Measurements from ENCODE around the gene IGHMBP2.

IGHMBP2 gene

DNA sequence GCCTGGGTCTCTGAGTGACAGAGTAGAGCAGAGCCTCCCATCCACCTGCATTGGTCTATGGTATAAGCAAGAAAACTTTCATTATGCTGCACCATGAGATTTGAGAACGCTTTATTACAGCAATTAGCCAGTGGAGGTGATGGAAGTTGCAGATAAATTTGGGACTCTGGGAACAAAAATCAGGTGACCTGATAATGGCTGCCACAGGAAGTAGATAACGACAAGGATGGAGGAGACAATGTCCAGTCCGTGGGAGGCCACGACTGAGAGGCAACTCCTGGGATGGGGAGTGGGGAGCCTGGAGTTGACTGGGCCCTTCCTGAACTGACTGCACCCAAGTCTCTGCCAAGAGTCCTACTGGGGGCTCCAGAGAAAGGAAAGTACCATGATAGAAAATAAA lies 72.4 kb downstream of the IGHMBP2 start:
- peaks cover 5% of the 10 kb centered on the region for H3K27me3 ChIP-seq (ENCODE audit: insufficient read depth, low read length)
- H3K79me2 ChIP-seq (ENCODE audit: control insufficient read depth, insufficient read depth, low read length, unreplicated experiment) = no peaks in the 10 kb centered on the region

DNA sequence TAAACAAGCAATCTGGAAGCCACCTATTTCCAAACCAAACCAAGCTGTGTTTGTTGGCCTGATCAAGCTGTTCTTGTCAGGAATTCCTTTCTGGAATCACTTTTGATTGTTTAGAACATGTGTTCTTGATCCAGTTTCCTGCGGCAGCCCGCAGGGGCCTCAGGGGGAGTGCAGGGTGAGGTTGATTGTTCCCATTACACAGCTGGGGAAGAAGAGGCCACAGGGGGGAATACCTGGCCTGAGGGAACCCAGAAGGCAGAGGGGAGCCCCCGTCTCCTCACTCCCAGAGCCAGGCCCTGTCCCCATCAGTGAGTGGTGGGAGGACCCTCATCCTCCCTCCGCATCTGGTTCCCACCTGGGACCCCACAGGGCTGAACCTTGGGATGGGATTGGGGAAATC lies 72.9 kb downstream of the IGHMBP2 start:
- Histone ChIP-seq H3K79me2 (ENCODE audit: control insufficient read depth, insufficient read depth, low read length, unreplicated experiment) (no peaks in the 10 kb centered on the region), H3K27me3 (ENCODE audit: insufficient read depth, low read length) (0 out of 2 replicates have a peak, but pooled peaks cover under 1% of the 10 kb centered on the region), H2AFZ (ENCODE audit: low read length, unreplicated experiment) (no peak overlapping the region), H3K36me3 (ENCODE audit: insufficient read depth, low read length) (no peaks in the 10 kb centered on the region), H3K4me3 (ENCODE audit: low read depth, low read length) (no peak overlapping the region), H3K27ac (ENCODE audit: low read depth, low read length) (no peak overlapping the region), H3K4me1 (ENCODE audit: control insufficient read depth, insufficient read depth, low read length, unreplicated experiment) (no peaks in the 10 kb centered on the region)

More for the DNA sequence above, 72.4 kb downstream of the IGHMBP2 start:
- Histone ChIP-seq H3K36me3 (ENCODE audit: insufficient read depth, low read length) (no peaks in the 10 kb centered on the region), H3K4me1 (ENCODE audit: control insufficient read depth, insufficient read depth, low read length, unreplicated experiment) (no peaks in the 10 kb centered on the region), H3K4me3 (ENCODE audit: low read depth, low read length) (no peak overlapping the region), H3K27ac (ENCODE audit: low read depth, low read length) (no peak overlapping the region), H2AFZ (ENCODE audit: low read length, unreplicated experiment) (no peak overlapping the region)

DNA sequence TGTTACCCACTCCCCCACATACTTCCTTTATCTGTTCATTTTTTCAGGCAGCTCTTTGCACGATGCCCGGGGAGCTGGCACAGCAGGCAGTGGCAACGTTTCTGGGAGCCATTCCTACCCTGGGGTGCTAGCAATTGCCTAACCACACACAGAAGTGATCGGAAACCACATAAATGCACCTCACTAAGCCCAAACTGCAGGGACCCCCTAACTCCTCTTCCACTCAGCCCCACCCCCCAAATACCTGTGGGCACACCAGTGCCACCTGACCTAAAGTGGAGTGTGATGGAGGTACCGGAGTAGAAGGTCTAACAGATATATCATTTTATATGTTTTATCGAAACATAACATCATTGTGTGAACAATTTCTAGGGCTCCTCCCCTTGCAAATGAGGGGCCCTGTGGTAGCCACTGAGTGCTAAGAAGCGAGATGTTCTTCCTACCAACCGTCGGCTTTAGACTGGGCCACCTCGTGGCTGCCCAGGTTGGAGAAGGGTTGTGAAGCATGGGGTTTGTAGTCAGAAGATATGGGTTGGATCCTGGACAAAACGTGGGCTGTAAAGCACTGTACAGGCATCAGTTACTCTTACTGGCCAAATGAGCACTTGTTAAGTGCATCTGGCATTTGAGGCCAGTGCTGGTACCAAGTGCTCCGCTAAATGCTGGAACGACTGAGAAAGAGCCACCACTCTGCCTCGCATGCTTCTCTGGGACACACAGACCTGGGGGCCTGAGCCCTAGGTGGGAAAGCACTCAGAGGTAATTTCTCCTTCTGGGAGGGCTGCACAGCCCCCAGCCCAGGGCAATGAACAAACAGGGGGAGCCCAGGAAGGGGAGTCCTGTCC lies 74.3 kb downstream of the IGHMBP2 start:
- Histone ChIP-seq H3K4me3 (ENCODE audit: low read depth, low read length) (no peak overlapping the region), H3K36me3 (ENCODE audit: insufficient read depth, low read length) (no peaks in the 10 kb centered on the region), H3K4me1 (ENCODE audit: control insufficient read depth, insufficient read depth, low read length, unreplicated experiment) (no peaks in the 10 kb centered on the region), H3K27ac (ENCODE audit: low read depth, low read length) (no peak overlapping the region), H3K79me2 (ENCODE audit: control insufficient read depth, insufficient read depth, low read length, unreplicated experiment) (no peaks in the 10 kb centered on the region), H2AFZ (ENCODE audit: low read length, unreplicated experiment) (no peak overlapping the region), H3K27me3 (ENCODE audit: insufficient read depth, low read length) (peaks cover 13% of the 10 kb centered on the region)

DNA sequence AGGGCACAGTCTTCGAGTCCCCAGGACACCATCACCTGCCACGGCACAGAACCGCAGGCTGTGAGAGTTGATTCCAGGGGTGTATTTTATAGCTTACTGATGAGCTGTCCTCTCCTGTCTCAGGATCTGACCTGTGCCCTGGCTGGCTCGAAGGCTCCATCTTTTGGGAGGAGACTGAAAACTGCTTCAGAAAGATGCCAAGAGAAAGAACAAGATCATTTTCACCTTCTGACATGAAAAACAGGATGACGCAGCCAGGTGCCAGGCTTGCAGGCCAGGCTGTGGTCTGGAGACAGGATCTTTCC lies 74.9 kb downstream of the IGHMBP2 start:
- no peaks in the 10 kb centered on the region for H3K36me3 ChIP-seq (ENCODE audit: insufficient read depth, low read length)
- no peaks in the 10 kb centered on the region for H3K4me1 ChIP-seq (ENCODE audit: control insufficient read depth, insufficient read depth, low read length, unreplicated experiment)
- no peak overlapping the region for H3K4me3 ChIP-seq (ENCODE audit: low read depth, low read length)
- no peaks in the 10 kb centered on the region for H3K79me2 ChIP-seq (ENCODE audit: control insufficient read depth, insufficient read depth, low read length, unreplicated experiment)
- H2AFZ ChIP-seq (ENCODE audit: low read length, unreplicated experiment) = no peak overlapping the region
- peaks cover 13% of the 10 kb centered on the region for H3K27me3 ChIP-seq (ENCODE audit: insufficient read depth, low read length)
- H3K27ac ChIP-seq (ENCODE audit: low read depth, low read length) = no peak overlapping the region

DNA sequence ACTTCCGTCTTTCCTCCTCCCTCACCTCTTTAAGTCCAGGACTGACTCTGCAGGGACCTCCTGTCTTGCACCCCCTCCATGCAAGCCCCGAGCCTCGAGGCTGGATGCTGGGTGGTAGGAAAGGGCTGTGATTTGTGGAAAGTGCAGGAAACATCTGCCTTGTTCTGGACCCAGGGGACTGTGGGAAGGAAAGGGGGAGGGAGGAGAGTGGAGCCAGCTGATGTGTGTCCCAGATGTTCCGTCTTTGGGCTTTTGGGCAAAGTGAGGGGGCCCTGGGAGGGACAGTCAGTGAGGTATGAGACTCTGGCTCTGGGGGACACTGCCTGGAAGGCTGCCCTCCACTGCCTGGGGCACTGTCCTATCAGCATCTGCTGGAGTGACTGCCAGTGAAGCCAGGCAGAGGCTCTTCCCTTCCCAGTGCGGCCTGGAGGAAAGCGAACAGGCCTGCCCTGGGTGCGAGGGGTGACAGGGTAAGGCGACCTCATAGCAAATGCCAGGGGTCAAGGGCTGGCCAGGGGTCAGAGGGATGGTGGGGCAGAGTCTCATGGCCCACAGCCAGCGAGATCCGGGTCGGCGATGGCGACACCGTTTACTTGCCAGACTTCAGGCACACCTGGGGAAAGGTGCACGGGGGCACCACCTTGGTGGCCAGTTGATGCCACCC lies 75.4 kb downstream of the IGHMBP2 start:
- no peaks in the 10 kb centered on the region for H3K79me2 ChIP-seq (ENCODE audit: control insufficient read depth, insufficient read depth, low read length, unreplicated experiment)
- no peak overlapping the region for H3K4me3 ChIP-seq (ENCODE audit: low read depth, low read length)
- peaks cover 17% of the 10 kb centered on the region for H3K27me3 ChIP-seq (ENCODE audit: insufficient read depth, low read length)
- no peak overlapping the region for H2AFZ ChIP-seq (ENCODE audit: low read length, unreplicated experiment)
- no peaks in the 10 kb centered on the region for H3K36me3 ChIP-seq (ENCODE audit: insufficient read depth, low read length)
- H3K4me1 ChIP-seq (ENCODE audit: control insufficient read depth, insufficient read depth, low read length, unreplicated experiment) = no peaks in the 10 kb centered on the region
- H3K27ac ChIP-seq (ENCODE audit: low read depth, low read length) = no peak overlapping the region

DNA sequence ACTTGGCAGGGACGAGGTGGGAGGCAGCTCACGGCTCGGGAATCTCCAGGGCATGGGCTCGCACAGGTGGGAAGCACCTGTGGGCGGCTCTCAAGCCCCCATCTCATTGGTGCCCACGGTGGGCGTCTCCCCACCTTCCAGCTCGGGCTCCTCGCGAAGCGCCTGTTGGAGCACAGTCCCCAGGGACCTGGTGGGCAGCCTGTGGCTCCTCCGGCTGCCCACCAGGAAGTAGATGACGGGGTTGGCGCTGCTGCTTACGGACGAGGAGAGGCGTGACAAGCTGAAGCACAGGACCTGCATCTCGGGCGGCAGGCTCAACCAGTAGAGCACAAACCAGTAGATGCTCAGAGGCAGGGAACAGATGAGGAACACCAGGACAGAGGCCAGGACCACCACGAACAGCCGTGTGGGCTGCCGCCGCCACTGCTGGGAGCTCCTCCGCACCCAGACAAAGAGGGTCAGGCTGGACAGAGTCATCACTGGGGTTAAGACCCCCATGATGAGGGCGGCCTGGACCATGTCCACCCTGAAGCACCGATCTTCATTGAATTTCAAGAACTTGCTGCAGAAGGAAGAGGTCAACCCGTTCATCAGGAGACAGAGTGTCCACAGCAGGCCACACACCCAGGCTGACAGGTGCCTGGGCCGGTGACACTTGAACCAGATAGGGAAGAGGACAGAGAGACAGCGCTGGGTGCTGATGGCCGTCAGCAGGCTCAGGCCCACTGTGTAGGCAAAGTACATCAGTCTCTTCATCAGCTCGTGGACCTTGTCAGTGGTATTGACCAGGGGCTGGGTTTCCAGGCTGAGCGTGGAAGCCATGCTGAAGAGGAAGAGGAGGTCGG lies 76.5 kb downstream of the IGHMBP2 start:
- no peaks in the 10 kb centered on the region for H3K79me2 ChIP-seq (ENCODE audit: control insufficient read depth, insufficient read depth, low read length, unreplicated experiment)

DNA sequence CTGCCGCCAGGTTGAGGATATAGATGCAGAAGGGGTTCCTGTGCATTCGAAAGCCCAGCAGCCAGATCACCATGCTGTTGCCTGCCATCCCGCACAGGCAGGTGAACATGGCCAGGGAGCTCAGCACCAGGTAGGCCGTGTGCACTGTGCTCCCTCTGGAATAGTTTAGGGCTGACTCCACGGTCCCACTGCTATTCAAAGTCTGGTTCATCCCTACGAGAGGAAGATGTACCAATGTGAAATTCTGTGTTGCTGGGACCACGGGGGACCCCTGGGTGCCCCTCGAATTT lies 77.0 kb downstream of the IGHMBP2 start, which contains the start of gene MRGPRD:
Gene MRGPRD (minus strand): TSS at position 211 of the 290 bp plus-strand sequence. CDS start 0 bp downstream, at position 211.
- Histone ChIP-seq H3K4me1 (ENCODE audit: control insufficient read depth, insufficient read depth, low read length, unreplicated experiment) (no peaks in the 10 kb centered on the region), H3K27ac (ENCODE audit: low read depth, low read length) (no peak within 1 kb of the TSS), H3K79me2 (ENCODE audit: control insufficient read depth, insufficient read depth, low read length, unreplicated experiment) (no peaks in the 10 kb centered on the region), H3K4me3 (ENCODE audit: low read depth, low read length) (no peak within 1 kb of the TSS), H3K36me3 (ENCODE audit: insufficient read depth, low read length) (no peaks in the 10 kb centered on the region), H3K27me3 (ENCODE audit: insufficient read depth, low read length) (peaks cover 23% of the 10 kb centered on the region), H2AFZ (ENCODE audit: low read length, unreplicated experiment) (no peak within 1 kb of the TSS)

More for the DNA sequence above, 76.5 kb downstream of the IGHMBP2 start:
- H3K4me3 ChIP-seq (ENCODE audit: low read depth, low read length) = no peak overlapping the region
- H3K27me3 ChIP-seq (ENCODE audit: insufficient read depth, low read length) = peaks cover 23% of the 10 kb centered on the region
- H2AFZ ChIP-seq (ENCODE audit: low read length, unreplicated experiment) = no peak overlapping the region
- no peak overlapping the region for H3K27ac ChIP-seq (ENCODE audit: low read depth, low read length)
- no peaks in the 10 kb centered on the region for H3K36me3 ChIP-seq (ENCODE audit: insufficient read depth, low read length)
- H3K4me1 ChIP-seq (ENCODE audit: control insufficient read depth, insufficient read depth, low read length, unreplicated experiment) = no peaks in the 10 kb centered on the region

DNA sequence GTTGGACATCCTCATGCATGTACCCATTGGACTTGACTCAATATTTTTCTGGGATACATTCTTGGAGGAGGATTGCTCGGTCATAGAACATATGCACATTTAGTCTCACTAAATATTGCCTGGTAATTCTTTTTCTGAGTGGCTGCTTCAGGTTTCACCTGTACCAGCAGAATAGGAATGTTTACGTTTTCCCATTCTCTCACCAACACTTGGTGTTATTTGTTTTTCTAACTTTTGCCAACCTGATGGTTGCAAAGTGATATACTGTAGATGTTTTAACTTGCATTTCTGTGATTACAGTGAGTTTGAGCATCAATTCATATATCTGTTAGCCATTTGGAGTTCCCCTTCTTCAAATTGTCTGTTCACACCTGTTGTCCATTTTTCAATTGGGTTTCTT lies 78.4 kb downstream of the IGHMBP2 start:
- no peak overlapping the region for H3K27ac ChIP-seq (ENCODE audit: low read depth, low read length)
- peaks cover 23% of the 10 kb centered on the region for H3K27me3 ChIP-seq (ENCODE audit: insufficient read depth, low read length)
- no peak overlapping the region for H3K4me3 ChIP-seq (ENCODE audit: low read depth, low read length)
- H3K79me2 ChIP-seq (ENCODE audit: control insufficient read depth, insufficient read depth, low read length, unreplicated experiment) = no peaks in the 10 kb centered on the region
- H3K4me1 ChIP-seq (ENCODE audit: control insufficient read depth, insufficient read depth, low read length, unreplicated experiment) = no peaks in the 10 kb centered on the region
- H3K36me3 ChIP-seq (ENCODE audit: insufficient read depth, low read length) = no peaks in the 10 kb centered on the region
- H2AFZ ChIP-seq (ENCODE audit: low read length, unreplicated experiment) = no peak overlapping the region

DNA sequence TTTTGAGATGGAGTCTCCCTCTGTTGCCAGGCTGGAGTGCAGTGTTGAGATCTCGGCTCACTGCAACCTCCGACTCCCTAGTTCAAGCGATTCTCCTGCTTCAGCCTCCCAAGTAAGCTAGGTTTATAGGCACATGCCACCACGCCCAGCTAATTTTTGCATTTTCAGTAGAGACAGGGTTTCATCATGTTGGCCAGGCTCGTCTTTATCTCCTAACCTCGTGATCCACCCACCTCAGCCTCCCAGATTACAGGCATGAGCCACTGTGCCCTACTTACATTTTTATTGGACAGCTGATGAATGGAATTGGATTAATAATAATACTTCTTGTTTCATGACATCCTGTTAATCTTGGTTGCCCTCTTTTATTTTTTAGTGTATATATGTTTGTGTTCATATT lies 80.1 kb downstream of the IGHMBP2 start:
- Histone ChIP-seq H3K4me3 (ENCODE audit: low read depth, low read length) (no peak overlapping the region), H3K4me1 (ENCODE audit: control insufficient read depth, insufficient read depth, low read length, unreplicated experiment) (no peaks in the 10 kb centered on the region), H2AFZ (ENCODE audit: low read length, unreplicated experiment) (no peak overlapping the region), H3K36me3 (ENCODE audit: insufficient read depth, low read length) (no peaks in the 10 kb centered on the region), H3K79me2 (ENCODE audit: control insufficient read depth, insufficient read depth, low read length, unreplicated experiment) (no peaks in the 10 kb centered on the region), H3K27ac (ENCODE audit: low read depth, low read length) (no peak overlapping the region), H3K27me3 (ENCODE audit: insufficient read depth, low read length) (peaks cover 28% of the 10 kb centered on the region)

DNA sequence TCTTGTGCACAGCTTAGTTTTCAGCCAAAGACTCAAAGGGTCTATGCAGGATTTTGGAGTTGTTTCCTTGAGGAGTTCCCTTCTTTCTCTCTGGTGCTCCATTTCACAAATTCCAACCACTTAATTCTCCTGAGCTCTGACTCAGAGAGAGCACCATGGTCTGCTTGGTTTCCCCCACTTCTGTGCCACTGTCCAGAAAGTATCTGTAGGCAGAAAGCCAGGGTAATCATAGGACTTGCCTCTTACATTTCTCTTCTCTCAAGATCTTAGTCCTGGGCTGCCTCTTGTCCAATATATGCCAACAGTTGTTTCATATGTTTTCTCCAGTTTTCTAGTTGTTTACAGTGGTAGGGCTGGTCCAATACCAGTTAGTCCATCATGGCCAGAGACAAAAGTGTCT lies 83.5 kb downstream of the IGHMBP2 start:
- H3K4me1 ChIP-seq (ENCODE audit: control insufficient read depth, insufficient read depth, low read length, unreplicated experiment) = no peaks in the 10 kb centered on the region
- no peak overlapping the region for H3K4me3 ChIP-seq (ENCODE audit: low read depth, low read length)
- no peak overlapping the region for H3K27ac ChIP-seq (ENCODE audit: low read depth, low read length)
- H3K27me3 ChIP-seq (ENCODE audit: insufficient read depth, low read length) = peaks cover 26% of the 10 kb centered on the region
- H2AFZ ChIP-seq (ENCODE audit: low read length, unreplicated experiment) = no peak overlapping the region
- H3K79me2 ChIP-seq (ENCODE audit: control insufficient read depth, insufficient read depth, low read length, unreplicated experiment) = no peaks in the 10 kb centered on the region
- H3K36me3 ChIP-seq (ENCODE audit: insufficient read depth, low read length) = no peaks in the 10 kb centered on the region

Measured in ACC112 (cell line).